ENCODE data around the gene TMEM19.
A peak's percentile ranks its signal among the peaks of the same experiment; 100 is the strongest.

Gene TMEM19

DNA sequence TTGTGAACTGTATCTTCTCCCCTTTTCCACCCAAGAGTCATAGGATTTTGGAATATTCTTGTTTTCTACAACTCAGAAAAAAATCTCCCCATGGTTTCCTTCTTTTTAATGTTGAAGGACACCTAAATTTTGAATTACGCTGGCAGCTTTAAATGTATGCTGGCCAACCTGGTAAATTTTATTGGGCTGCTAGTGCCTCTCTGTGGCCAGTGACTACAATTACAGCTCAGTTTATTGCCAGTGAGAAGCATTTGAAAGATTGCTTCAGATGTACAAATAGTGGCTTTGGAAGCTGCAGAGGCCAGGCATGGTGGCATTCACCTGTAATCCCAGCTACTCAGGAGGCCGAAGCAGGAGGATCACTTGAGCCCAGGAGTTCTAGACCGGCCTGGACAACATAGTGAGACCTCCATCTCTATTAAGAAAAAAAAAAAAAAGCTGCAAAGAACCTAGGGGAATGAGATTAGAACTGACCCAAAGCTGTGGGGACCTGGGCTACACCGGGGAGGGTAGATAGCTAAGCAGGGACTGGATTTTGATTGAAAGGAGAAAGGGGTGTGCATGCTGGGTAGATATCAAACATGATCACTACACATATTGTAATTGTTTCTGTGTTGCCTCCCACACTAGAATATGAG lies 61.2 kb downstream of the TMEM19 start:
- ChIA-PET POLR2A (ENCODE audit: low non-redundant PET) (interaction anchor here (0.8 to 1.4 kb wide), 2 partner anchors 61 to 83 kb away, joined by 4 to 6 read pairs; partner anchors contain the start of gene THAP2), CTCF (interaction anchor here (0.6 to 2.4 kb wide), 12 partner anchors 11 to 1835 kb away, joined by 3 to 21 read pairs (median 4); partner anchors contain the start of genes THAP2, TMEM19 and ZFC3H1)
- peak; percentile 44 for DNase-seq (ENCODE audit: low spot score)
- H3K27ac ChIP-seq: no peak overlapping the region
- TF ChIP-seq, protein P1, sequence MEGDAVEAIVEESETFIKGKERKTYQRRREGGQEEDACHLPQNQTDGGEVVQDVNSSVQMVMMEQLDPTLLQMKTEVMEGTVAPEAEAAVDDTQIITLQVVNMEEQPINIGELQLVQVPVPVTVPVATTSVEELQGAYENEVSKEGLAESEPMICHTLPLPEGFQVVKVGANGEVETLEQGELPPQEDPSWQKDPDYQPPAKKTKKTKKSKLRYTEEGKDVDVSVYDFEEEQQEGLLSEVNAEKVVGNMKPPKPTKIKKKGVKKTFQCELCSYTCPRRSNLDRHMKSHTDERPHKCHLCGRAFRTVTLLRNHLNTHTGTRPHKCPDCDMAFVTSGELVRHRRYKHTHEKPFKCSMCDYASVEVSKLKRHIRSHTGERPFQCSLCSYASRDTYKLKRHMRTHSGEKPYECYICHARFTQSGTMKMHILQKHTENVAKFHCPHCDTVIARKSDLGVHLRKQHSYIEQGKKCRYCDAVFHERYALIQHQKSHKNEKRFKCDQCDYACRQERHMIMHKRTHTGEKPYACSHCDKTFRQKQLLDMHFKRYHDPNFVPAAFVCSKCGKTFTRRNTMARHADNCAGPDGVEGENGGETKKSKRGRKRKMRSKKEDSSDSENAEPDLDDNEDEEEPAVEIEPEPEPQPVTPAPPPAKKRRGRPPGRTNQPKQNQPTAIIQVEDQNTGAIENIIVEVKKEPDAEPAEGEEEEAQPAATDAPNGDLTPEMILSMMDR (conservative IDR thresholded peaks at IDR 0.05; ENCODE audit: low read depth): peak; percentile 74

DNA sequence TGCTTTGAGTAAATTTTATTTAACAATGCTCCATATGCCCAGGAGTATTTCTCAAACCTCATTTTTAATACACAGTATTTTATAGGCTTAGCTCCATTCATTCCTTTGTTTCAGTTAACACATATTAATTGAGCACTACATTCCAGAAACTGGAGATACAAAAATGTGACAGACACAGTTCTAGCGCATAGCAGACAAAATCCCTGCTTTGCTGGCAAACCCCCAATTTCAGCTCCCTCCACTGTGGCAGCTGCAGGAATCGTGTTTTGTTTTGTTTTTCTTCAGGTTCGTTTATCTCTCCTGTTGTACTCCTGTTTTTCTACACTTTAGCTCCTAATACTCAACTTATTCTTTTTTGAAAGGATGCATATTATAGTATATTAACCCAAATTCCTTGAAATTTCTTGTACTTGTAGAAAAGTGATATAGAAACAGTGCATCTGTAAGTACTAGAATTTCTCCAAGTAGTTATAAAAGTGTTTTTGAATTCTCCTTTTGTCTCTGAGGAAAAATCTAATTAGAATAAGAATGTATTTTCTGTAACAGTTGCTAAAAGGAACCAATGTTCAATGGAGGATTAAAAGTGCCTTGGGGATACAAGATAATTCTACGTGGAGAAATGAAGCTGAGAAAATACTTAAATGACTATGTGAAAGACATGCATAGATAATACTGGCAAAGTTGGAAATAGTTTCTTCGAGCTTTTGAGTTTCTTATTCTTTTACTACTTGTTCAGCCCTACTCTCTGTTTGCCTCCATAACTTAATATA lies 62.4 kb downstream of the TMEM19 start:
- no peak overlapping the region for H3K27ac ChIP-seq
- no peak for DNase-seq (ENCODE audit: low spot score)
- TF ChIP-seq, protein P1 (conservative IDR thresholded peaks at IDR 0.05; ENCODE audit: low read depth): no peak
- ChIA-PET CTCF (interaction anchor here (1.0 to 2.4 kb wide), 4 partner anchors 12 to 111 kb away, joined by 3 to 21 read pairs (median 14); partner anchors contain the start of genes THAP2, TMEM19 and ZFC3H1), POLR2A (ENCODE audit: low non-redundant PET) (interaction anchor here (0.7 to 1.4 kb wide), 2 partner anchors 62 to 128 kb away, joined by 4 to 6 read pairs; no protein-coding TSS in a partner anchor)

DNA sequence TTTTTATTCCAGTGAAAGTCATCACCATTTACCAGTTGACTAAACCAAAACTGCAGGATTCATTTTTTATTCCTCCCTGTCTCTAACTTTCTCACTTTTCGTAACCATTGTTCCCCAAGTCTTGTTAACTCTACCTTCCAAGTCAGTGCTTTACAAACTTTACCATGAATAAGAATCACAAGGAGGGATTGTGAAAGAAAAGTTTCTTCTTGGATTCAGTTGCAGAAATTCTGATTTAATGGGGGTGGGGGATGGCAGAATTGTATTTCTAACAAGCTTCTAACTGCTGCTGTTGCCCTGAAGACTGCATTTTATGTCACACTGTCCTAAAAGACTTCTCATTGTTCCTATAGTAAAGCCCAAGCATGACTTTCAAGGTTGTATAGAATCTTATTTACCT lies 63.8 kb downstream of the TMEM19 start:
- TF ChIP-seq, protein P1 (conservative IDR thresholded peaks at IDR 0.05; ENCODE audit: low read depth): no peak
- no peak for DNase-seq (ENCODE audit: low spot score)
- ChIA-PET CTCF (no interaction called here), POLR2A (ENCODE audit: low non-redundant PET) (no interaction called here)
- H3K27ac ChIP-seq: no peak overlapping the region

DNA sequence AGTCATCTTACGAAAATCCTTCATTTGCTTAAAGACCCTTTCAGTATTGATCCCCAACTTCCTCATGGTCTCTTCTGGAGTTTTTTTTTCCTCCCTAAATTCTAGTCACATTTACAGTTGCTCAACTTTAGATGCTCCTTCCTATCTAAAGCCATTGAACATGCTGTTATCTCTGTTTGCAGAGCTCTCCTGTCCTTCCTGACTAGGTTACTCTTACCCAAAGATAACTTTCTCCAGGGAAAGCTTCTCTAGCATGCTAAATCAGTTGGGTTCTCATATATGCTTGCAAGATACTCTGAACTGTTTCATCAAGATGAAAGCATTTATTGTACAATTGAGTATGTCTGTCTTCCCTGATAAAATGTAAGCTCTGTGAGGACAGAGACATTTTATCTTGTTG lies 67.0 kb downstream of the TMEM19 start:
- no peak for DNase-seq (ENCODE audit: low spot score)
- TF ChIP-seq, protein P1 (conservative IDR thresholded peaks at IDR 0.05; ENCODE audit: low read depth): no peak
- CTCF ChIA-PET: interaction anchor here (0.5 to 0.7 kb wide), 4 partner anchors 27 to 206 kb away, joined by 3 to 6 read pairs (median 3); no protein-coding TSS in a partner anchor
- POLR2A ChIA-PET (ENCODE audit: low non-redundant PET): no interaction called here
- H3K27ac ChIP-seq: no peak overlapping the region
